Dendritic cell treated with granulocyte-macrophage colony-stimulating factor and Interleukin-4, amounts not matched to agents 40 ng/mL and 50 ng/mL, for 4 days (primary cell): ENCODE data around the gene NFE2L3.
A peak's percentile ranks its signal among the peaks of the same experiment; 100 is the strongest.
"Not testable (repeated sequence)": the region's sequence is repeated elsewhere in the genome, so short reads cannot be mapped to it uniquely, and the experiment has no call there.

ENCODE experiments used
- H3K27ac Mint-ChIP-seq: one replicate; pipeline ENCODE4 v1.8.0; 2022; ENCODE audit warnings: mild to moderate bottlenecking, mixed read lengths
- H3K27me3 Mint-ChIP-seq: one replicate; pipeline ENCODE4 v1.8.0; 2022; ENCODE audit warnings: mild to moderate bottlenecking, mixed read lengths
- H3K36me3 Mint-ChIP-seq: one replicate; pipeline ENCODE4 v1.8.0; 2022; ENCODE audit warnings: low read depth, mixed read lengths
- H3K4me1 Mint-ChIP-seq: one replicate; pipeline ENCODE4 v1.8.0; 2022; ENCODE audit warnings: low read depth, mixed read lengths
- H3K4me3 Mint-ChIP-seq: one replicate; pipeline ENCODE4 v1.8.0; 2022; ENCODE audit warnings: mild to moderate bottlenecking, moderate library complexity, mixed read lengths
- H3K9me3 Mint-ChIP-seq: one replicate; pipeline ENCODE4 v1.8.0; 2022; ENCODE audit warnings: mixed read lengths
- intact Hi-C: fragments of 100-400 bp; cut with micrococcal nuclease; formaldehyde crosslinking; loops from one replicate; pipeline ENCODE4 v1.15.0; 2022

NFE2L3 gene

DNA sequence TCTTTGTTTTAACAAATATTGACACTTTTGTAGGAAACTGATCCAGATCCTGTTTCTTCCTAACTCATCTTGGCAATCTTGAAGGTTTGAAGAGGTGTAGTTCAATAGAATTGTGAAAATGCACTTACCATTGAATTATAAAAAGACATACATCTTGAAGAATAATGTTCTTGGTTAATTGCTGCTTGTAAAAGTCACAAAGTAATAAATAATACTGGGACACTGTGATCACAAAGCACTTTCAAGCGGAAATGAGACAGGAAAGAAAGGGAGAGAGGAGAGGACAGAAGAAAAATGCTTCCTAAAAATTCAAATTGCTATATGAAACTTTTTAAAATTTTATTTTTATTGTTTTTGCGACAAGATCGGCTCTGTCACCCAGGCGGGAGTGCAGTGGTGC lies 15.2 kb upstream of the NFE2L3 start:
- Mint-ChIP-seq H3K27me3 (peaks cover 5% of the 10 kb centered on the region), H3K9me3 (no peaks in the 10 kb centered on the region), H3K27ac (no peak overlapping the region), H3K4me1 (peaks cover 28% of the 10 kb centered on the region), H3K4me3 (no peak overlapping the region), H3K36me3 (no peaks in the 10 kb centered on the region)
- intact Hi-C loops, result no loop called here

- intact Hi-C loops, result loop anchor here (5.0 kb wide), 1 partner anchor 33 kb away; no protein-coding TSS in a partner anchor
- H3K27me3 Mint-ChIP-seq, result peaks cover 16% of the 10 kb centered on the region
- H3K27ac Mint-ChIP-seq, result no peak overlapping the region
- no peaks in the 10 kb centered on the region for H3K9me3 Mint-ChIP-seq
- H3K4me1 Mint-ChIP-seq, result peaks cover 50% of the 10 kb centered on the region
- no peak overlapping the region for H3K4me3 Mint-ChIP-seq
- no peaks in the 10 kb centered on the region for H3K36me3 Mint-ChIP-seq
Measured at GRCh38 chr7:26140380-26140779, 11.6 kb upstream of the NFE2L3 start.

GRCh38 chr7:26141077-26141476 lies 10.9 kb upstream of the NFE2L3 start:
- intact Hi-C loops, result loop anchor here (5.0 kb wide), 1 partner anchor 34 kb away; no protein-coding TSS in a partner anchor
- Mint-ChIP-seq H3K27me3 (peaks cover 18% of the 10 kb centered on the region), H3K36me3 (no peaks in the 10 kb centered on the region), H3K4me1 (peaks cover 50% of the 10 kb centered on the region), H3K4me3 (no peak overlapping the region), H3K27ac (peak overlapping the region; percentile 39), H3K9me3 (no peaks in the 10 kb centered on the region)

GRCh38 chr7:26143298-26144048 lies 8.5 kb upstream of the NFE2L3 start:
- peaks cover 50% of the 10 kb centered on the region for H3K4me1 Mint-ChIP-seq
- H3K27ac Mint-ChIP-seq, result no peak overlapping the region
- intact Hi-C loops, result loop anchor here (5.0 kb wide), 1 partner anchor 36 kb away; no protein-coding TSS in a partner anchor

GRCh38 chr7:26144184-26145080 lies 7.6 kb upstream of the NFE2L3 start:
- Mint-ChIP-seq H3K27me3 (peaks cover 16% of the 10 kb centered on the region), H3K9me3 (no peaks in the 10 kb centered on the region), H3K4me3 (no peak overlapping the region), H3K4me1 (peaks cover 46% of the 10 kb centered on the region), H3K36me3 (no peaks in the 10 kb centered on the region), H3K27ac (no peak overlapping the region)
- intact Hi-C loops, result loop anchor here (5.0 kb wide), 1 partner anchor 37 kb away; no protein-coding TSS in a partner anchor

More at GRCh38 chr7:26143298-26144048, 8.5 kb upstream of the NFE2L3 start:
- H3K27me3 Mint-ChIP-seq, result peaks cover 16% of the 10 kb centered on the region
- no peaks in the 10 kb centered on the region for H3K36me3 Mint-ChIP-seq
- H3K4me3 Mint-ChIP-seq, result no peak overlapping the region
- H3K9me3 Mint-ChIP-seq, result no peaks in the 10 kb centered on the region

DNA sequence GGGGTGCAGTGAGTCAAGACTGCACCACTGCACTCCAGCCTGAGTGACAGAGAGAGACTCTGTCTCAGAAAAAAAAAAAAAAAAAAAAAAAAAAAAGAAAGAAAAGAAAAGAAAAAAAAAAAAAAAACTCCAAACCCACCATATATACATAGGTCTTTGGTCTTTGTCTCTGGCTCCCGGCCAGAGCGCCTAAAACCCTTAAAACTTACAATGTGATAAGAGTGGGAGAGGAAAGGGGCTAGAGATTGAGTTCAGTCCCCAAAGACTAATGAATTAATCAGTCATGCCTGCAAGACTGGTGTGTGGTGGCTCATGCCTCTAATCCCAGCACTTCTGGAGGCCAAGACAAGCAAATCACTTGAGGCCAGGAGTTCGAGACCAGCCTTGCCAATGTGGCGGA lies 6.8 kb upstream of the NFE2L3 start:
- Mint-ChIP-seq H3K27ac (no peak overlapping the region), H3K4me3 (no peak overlapping the region), H3K36me3 (no peaks in the 10 kb centered on the region), H3K27me3 (peaks cover 16% of the 10 kb centered on the region), H3K4me1 (peaks cover 38% of the 10 kb centered on the region), H3K9me3 (no peaks in the 10 kb centered on the region)
- intact Hi-C loops, result no loop called here

- no peaks in the 10 kb centered on the region for H3K36me3 Mint-ChIP-seq
- H3K27me3 Mint-ChIP-seq, result peaks cover 20% of the 10 kb centered on the region
- H3K9me3 Mint-ChIP-seq, result no peaks in the 10 kb centered on the region
- H3K4me3 Mint-ChIP-seq, result no peak overlapping the region
- intact Hi-C loops, result no loop called here
- peaks cover 32% of the 10 kb centered on the region for H3K4me1 Mint-ChIP-seq
- H3K27ac Mint-ChIP-seq, result no peak overlapping the region
Measured at GRCh38 chr7:26147030-26147429, 5.0 kb upstream of the NFE2L3 start.

GRCh38 chr7:26147646-26148306 lies 4.2 kb upstream of the NFE2L3 start:
- H3K36me3 Mint-ChIP-seq, H3K4me3 Mint-ChIP-seq, H3K9me3 Mint-ChIP-seq, intact Hi-C loops: not testable (repeated sequence)
- Mint-ChIP-seq H3K27ac (peak overlapping the region; percentile 48), H3K27me3 (peaks cover 20% of the 10 kb centered on the region), H3K4me1 (peaks cover 29% of the 10 kb centered on the region)

GRCh38 chr7:26148307-26148700 lies 3.7 kb upstream of the NFE2L3 start:
- peaks cover 29% of the 10 kb centered on the region for H3K4me1 Mint-ChIP-seq
- H3K27ac Mint-ChIP-seq, H3K9me3 Mint-ChIP-seq, intact Hi-C loops, H3K4me3 Mint-ChIP-seq, H3K36me3 Mint-ChIP-seq: not testable (repeated sequence)
- H3K27me3 Mint-ChIP-seq, result peaks cover 20% of the 10 kb centered on the region

DNA sequence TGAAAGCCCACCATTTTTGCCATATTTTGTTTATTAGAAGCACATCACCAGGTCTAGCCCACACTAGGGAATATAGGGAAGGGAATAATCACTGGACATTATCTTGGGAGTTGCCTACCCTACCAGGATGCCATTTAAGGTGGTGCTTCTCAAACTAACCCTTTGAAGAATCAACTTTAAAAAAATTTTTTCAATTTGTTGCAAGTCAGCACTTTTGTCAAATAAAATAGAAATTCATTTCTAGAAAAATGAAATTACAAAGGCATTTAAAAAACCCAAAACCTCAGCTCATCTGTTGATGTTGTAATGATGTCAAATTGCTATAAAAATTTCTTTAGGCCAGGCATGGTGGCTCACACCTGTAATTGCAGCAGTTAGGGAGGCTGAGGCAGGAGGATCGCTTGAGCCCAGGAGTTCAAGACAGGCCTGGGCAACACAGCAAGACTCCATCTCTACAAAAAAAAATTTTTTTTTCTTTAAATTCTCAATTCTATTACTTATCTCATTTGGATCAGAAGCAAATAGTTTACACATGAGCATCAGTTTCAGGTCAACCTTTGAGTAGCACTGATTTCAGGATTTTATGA lies 2.5 kb upstream of the NFE2L3 start:
- Mint-ChIP-seq H3K27ac (no peak overlapping the region), H3K4me3 (no peak overlapping the region), H3K27me3 (peaks cover 11% of the 10 kb centered on the region), H3K36me3 (peaks cover 8% of the 10 kb centered on the region), H3K4me1 (peaks cover 34% of the 10 kb centered on the region), H3K9me3 (no peaks in the 10 kb centered on the region)
- intact Hi-C loops, result no loop called here

DNA sequence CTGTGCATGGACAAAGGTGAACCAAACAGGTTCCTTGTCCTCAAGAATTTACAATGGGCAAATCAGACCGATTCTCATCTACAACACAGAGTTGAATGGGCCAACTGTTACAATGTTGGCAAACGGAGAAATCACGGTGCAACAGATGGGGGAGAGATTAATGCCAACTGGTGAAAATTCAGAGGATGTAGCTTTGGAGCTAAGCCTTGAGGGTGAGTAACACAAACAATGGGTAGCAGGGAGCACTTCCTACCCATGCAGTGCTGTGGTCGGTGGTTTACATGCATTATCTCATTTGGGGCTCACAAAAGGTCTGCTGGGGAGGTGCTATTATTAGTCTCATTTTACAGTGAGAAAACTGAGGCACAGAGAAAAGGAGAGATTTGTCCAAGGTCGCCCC lies 902 bp upstream of the NFE2L3 start:
- no peaks in the 10 kb centered on the region for H3K9me3 Mint-ChIP-seq
- peaks cover 4% of the 10 kb centered on the region for H3K27me3 Mint-ChIP-seq
- intact Hi-C loops, result loop anchor here (5.0 kb wide), 1 partner anchor 36 kb away; no protein-coding TSS in a partner anchor
- peaks cover 45% of the 10 kb centered on the region for H3K4me1 Mint-ChIP-seq
- H3K36me3 Mint-ChIP-seq, result peaks cover 8% of the 10 kb centered on the region
- peak overlapping the region; percentile 98 for H3K27ac Mint-ChIP-seq
- H3K4me3 Mint-ChIP-seq, result peak overlapping the region; percentile 79

DNA sequence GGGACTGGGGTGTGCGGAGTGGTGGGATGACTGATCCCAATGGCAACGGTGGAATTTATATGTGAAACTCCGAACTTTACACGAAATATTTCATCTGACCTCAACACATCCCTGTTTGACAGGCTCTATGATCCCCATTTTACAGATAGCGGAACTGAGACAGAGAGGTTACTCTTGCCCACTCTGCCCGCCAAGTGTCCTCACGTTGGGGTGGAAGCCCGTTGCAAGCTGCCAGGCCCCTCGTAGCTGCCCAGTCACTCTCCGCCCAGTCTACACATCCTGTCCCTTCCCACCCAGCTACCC lies 397 bp upstream of the NFE2L3 start:
- H3K4me1 Mint-ChIP-seq, result peaks cover 48% of the 10 kb centered on the region
- peak overlapping the region; percentile 79 for H3K4me3 Mint-ChIP-seq
- peaks cover 8% of the 10 kb centered on the region for H3K36me3 Mint-ChIP-seq
- H3K27me3 Mint-ChIP-seq, result peaks cover 3% of the 10 kb centered on the region
- H3K9me3 Mint-ChIP-seq, result no peaks in the 10 kb centered on the region
- H3K27ac Mint-ChIP-seq, result peak overlapping the region; percentile 98
- intact Hi-C loops, result loop anchor here (5.0 kb wide), 1 partner anchor 36 kb away; no protein-coding TSS in a partner anchor

- H3K27ac Mint-ChIP-seq, result peak overlapping the region; percentile 98
- not testable (repeated sequence) for H3K36me3 Mint-ChIP-seq, H3K27me3 Mint-ChIP-seq, H3K9me3 Mint-ChIP-seq
- intact Hi-C loops, result loop anchor here (2.0 to 5.0 kb wide), 2 partner anchors 34 to 52 kb away; no protein-coding TSS in a partner anchor
- peak overlapping the region; percentile 87 for H3K4me3 Mint-ChIP-seq
- H3K4me1 Mint-ChIP-seq, result peaks cover 54% of the 10 kb centered on the region
Measured at GRCh38 chr7:26152782-26153240, 813 bp downstream of the NFE2L3 start.
